Kidney epithelial cell (primary cell): ENCODE measurements around the gene CLDN4. TPM values are rescaled to one million over a fixed set of nuclear protein-coding genes. Genes with fewer than 3 reads are reported as not detected.
A peak's percentile ranks its signal among the peaks of the same experiment; 100 is the strongest.

Experiments used
- DNase-seq: peaks from one replicate; pipeline ENCODE4 v3.0.0-alpha.2; 2010; ENCODE audit warnings: low read depth
- H3K27me3 ChIP-seq: 2 replicates; pipeline ENCODE4 v1.6.0; 2011; ENCODE audit warnings: low read length; ENCODE audit not compliant: control insufficient read depth, insufficient read depth
- H3K36me3 ChIP-seq: 2 replicates; pipeline ENCODE4 v1.5.1; 2011; ENCODE audit warnings: low read length; ENCODE audit not compliant: control insufficient read depth, insufficient read depth
- H3K4me3 ChIP-seq: 2 replicates; pipeline ENCODE4 v1.5.1; 2011; ENCODE audit warnings: low read depth, mild to moderate bottlenecking, control low read depth, low read length
- CTCF ChIP-seq: IDR thresholded peaks from 2 replicates; pipeline ENCODE4 v1.5.1; 2011; ENCODE audit warnings: mild to moderate bottlenecking, moderate library complexity, low read length, control low read depth, inconsistent platforms; ENCODE audit not compliant: insufficient read depth, poor library complexity, severe bottlenecking
- total RNA-seq: library from RNA; depleted of rRNA; stranded (reverse); fragments of >200 nt; gene quantifications from 2 replicates; pipeline ENCODE4 v1.2.3, GENCODE V29; 2015

The CLDN4 gene
- total RNA-seq, 1 donor from 2014 or later: 892 TPM

- no peak for DNase-seq
- no peaks in the 10 kb centered on the region for H3K36me3 ChIP-seq
- TF ChIP-seq CTCF: no peak
- no peaks in the 10 kb centered on the region for H3K27me3 ChIP-seq
- no peak overlapping the region for H3K4me3 ChIP-seq
These were observed 31.3 kb upstream of the CLDN4 start for GRCh38 chr7:73799282-73800141.

- no peak for TF ChIP-seq CTCF
- H3K27me3 ChIP-seq: no peaks in the 10 kb centered on the region
- no peaks in the 10 kb centered on the region for H3K36me3 ChIP-seq
- DNase-seq: no peak
- no peak overlapping the region for H3K4me3 ChIP-seq
These were observed 29.2 kb upstream of the CLDN4 start for GRCh38 chr7:73801577-73801976.

GRCh38 chr7:73802459-73802858, 28.3 kb upstream of the CLDN4 start:
- no peaks in the 10 kb centered on the region for H3K27me3 ChIP-seq
- DNase-seq: no peak
- H3K36me3 ChIP-seq: no peaks in the 10 kb centered on the region
- H3K4me3 ChIP-seq: no peak overlapping the region
- TF ChIP-seq CTCF: no peak

- Histone ChIP-seq H3K27me3 (no peaks in the 10 kb centered on the region), H3K4me3 (no peak overlapping the region), H3K36me3 (no peaks in the 10 kb centered on the region)
- DNase-seq: no peak
- no peak for TF ChIP-seq CTCF
These were observed 21.3 kb upstream of the CLDN4 start for GRCh38 chr7:73809467-73809951.

- DNase-seq: no peak
- no peak overlapping the region for H3K4me3 ChIP-seq
- no peak for TF ChIP-seq CTCF
- no peaks in the 10 kb centered on the region for H3K27me3 ChIP-seq
- H3K36me3 ChIP-seq: no peaks in the 10 kb centered on the region
These were observed 19.8 kb upstream of the CLDN4 start for GRCh38 chr7:73810998-73811360.

GRCh38 chr7:73811760-73812168, 19.0 kb upstream of the CLDN4 start:
- no peaks in the 10 kb centered on the region for H3K27me3 ChIP-seq
- no peak overlapping the region for H3K4me3 ChIP-seq
- no peaks in the 10 kb centered on the region for H3K36me3 ChIP-seq
- peak; percentile 82 for TF ChIP-seq CTCF
- no peak for DNase-seq
